ENCODE measurements around the gene PLA2G4D.
"Not testable (repeated sequence)": the region's sequence is repeated elsewhere in the genome, so short reads cannot be mapped to it uniquely, and the experiment has no call there.

- not testable (repeated sequence) for TF ChIP-seq POLR2AphosphoS5 (IDR thresholded peaks at IDR 0.05; ENCODE audit: insufficient read depth, low read depth, low read length); CTCF (IDR thresholded peaks at IDR 0.05; ENCODE audit: extremely low read depth in 1 of 2, insufficient read depth in 1 of 2, low read depth in 1 of 2, low read length in 2 of 2); EZH2 (IDR thresholded peaks at IDR 0.05; ENCODE audit: borderline replicate concordance, low read depth, low read length, severe bottlenecking)
Measured at GRCh38 chr15:42091753-42092397, 2.5 kb downstream of the PLA2G4D start.
